KMS-11 (cell line): Measurements from ENCODE around the gene DNPH1.

Experiments used
- H2AFZ ChIP-seq: fragments of 200-600 bp; sonication (generic); 2 replicates; pipeline ENCODE4 v1.6.1; 2016; ENCODE audit warnings: antibody characterized with exemption, mixed run types, low read depth
- H3K27ac ChIP-seq: fragments of 200-600 bp; sonication (generic); 2 replicates; pipeline ENCODE4 v1.6.1; 2016; ENCODE audit warnings: mild to moderate bottlenecking, mixed run types
- H3K27me3 ChIP-seq: fragments of 200-600 bp; sonication (generic); 2 replicates; pipeline ENCODE4 v1.6.1; 2017; ENCODE audit warnings: mild to moderate bottlenecking, low read depth, mixed run types, moderate library complexity; ENCODE audit not compliant: insufficient read depth
- H3K36me3 ChIP-seq: fragments of 200-600 bp; sonication (generic); 2 replicates; pipeline ENCODE4 v1.6.1; 2017; ENCODE audit warnings: mild to moderate bottlenecking, mixed run types; ENCODE audit not compliant: insufficient read depth
- H3K4me1 ChIP-seq: fragments of 200-600 bp; sonication (generic); 2 replicates; pipeline ENCODE4 v1.6.1; 2016; ENCODE audit warnings: mild to moderate bottlenecking, low read depth, mixed run types; ENCODE audit not compliant: poor library complexity, severe bottlenecking
- H3K4me2 ChIP-seq: fragments of 200-600 bp; sonication (generic); 2 replicates; pipeline ENCODE4 v1.7.0; 2016; ENCODE audit warnings: mild to moderate bottlenecking, mixed run types
- H3K4me3 ChIP-seq: fragments of 200-600 bp; sonication (generic); IDR thresholded peaks from 2 replicates; pipeline ENCODE4 v1.6.1; 2017; ENCODE audit warnings: low read depth, low read length, mixed read lengths; ENCODE audit not compliant: insufficient read depth
- H3K79me2 ChIP-seq: fragments of 200-600 bp; sonication (generic); 2 replicates; pipeline ENCODE4 v1.6.1; 2016; ENCODE audit warnings: low read depth, mixed run types; ENCODE audit not compliant: insufficient read depth
- H3K9ac ChIP-seq: fragments of 200-600 bp; sonication (generic); 2 replicates; pipeline ENCODE4 v1.6.1; 2016; ENCODE audit warnings: mild to moderate bottlenecking, mixed run types
- H4K20me1 ChIP-seq: fragments of 200-600 bp; sonication (generic); 2 replicates; pipeline ENCODE4 v1.6.1; 2016; ENCODE audit warnings: mild to moderate bottlenecking, mixed run types; ENCODE audit not compliant: insufficient read depth
- TF ChIP-seq, protein P1 (sequence below): fragments of 200-600 bp; sonication (generic); conservative IDR thresholded peaks from 2 replicates; pipeline ENCODE4 v1.6.1; 2017; ENCODE audit warnings: low read depth, mild to moderate bottlenecking, antibody characterized with exemption, low read length, moderate library complexity, mixed read lengths

Gene DNPH1

DNA sequence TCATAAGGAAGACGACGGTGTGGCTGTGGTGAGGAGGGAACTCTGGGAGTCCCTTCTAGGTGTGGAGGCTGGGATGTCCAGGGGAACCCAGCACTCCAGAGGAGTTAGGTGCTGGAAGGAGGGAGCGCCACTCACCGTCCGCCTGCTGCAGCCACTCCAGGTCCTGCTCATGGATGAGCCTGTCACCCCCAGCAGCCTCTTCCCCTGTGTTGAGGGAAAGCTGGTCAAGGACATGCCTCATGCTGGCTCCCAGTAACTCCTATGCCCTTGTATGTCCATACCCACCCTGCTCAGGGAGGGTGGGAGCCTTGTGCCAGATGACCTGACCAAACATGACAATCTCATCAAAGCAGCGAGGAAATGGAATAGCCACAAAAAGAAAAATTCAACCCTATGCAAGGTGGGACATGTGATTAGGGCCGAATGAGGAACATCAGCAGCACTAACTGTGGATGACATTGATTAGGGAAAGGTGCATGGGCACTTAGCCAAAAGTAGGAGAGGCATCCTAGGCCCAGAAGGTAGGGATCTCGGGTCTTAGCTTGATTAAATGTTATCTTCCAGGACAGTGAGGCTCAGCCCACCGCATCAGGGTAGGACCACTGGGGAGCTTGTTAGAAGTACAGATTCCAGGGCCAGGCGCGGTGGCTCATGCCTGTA is 3.0 kb downstream of the DNPH1 start:
- TF ChIP-seq, protein P1, sequence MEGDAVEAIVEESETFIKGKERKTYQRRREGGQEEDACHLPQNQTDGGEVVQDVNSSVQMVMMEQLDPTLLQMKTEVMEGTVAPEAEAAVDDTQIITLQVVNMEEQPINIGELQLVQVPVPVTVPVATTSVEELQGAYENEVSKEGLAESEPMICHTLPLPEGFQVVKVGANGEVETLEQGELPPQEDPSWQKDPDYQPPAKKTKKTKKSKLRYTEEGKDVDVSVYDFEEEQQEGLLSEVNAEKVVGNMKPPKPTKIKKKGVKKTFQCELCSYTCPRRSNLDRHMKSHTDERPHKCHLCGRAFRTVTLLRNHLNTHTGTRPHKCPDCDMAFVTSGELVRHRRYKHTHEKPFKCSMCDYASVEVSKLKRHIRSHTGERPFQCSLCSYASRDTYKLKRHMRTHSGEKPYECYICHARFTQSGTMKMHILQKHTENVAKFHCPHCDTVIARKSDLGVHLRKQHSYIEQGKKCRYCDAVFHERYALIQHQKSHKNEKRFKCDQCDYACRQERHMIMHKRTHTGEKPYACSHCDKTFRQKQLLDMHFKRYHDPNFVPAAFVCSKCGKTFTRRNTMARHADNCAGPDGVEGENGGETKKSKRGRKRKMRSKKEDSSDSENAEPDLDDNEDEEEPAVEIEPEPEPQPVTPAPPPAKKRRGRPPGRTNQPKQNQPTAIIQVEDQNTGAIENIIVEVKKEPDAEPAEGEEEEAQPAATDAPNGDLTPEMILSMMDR, result no peak

DNA sequence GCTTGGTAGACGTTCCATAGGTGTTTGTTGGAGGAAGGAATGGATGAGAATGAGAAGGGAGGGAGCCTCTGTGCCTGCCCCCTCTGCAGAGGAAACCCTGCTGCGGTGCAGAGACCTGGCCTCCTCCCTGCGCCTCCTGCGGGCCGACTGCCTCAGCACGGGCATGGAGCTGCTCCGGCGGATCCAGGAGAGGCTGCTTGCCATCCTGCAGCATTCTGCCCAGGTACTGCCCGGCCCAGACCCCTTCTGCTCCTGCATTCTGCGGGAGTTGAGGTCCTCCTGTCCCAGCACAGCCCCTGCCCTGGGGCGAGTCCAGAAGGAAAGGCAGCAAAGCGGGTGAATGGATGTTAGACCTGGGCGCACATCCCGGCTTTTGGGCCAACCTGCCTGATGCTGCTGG is 6.1 kb downstream of the DNPH1 start:
- Histone ChIP-seq H3K27ac (no peak overlapping the region), H3K4me2 (no peak overlapping the region), H3K4me1 (peaks cover 30% of the 10 kb centered on the region), H3K79me2 (peaks cover 17% of the 10 kb centered on the region), H3K9ac (no peak overlapping the region), H3K27me3 (no peaks in the 10 kb centered on the region), H4K20me1 (no peaks in the 10 kb centered on the region), H3K36me3 (no peaks in the 10 kb centered on the region), H3K4me3 (no peak overlapping the region), H2AFZ (no peak overlapping the region)
- TF ChIP-seq, protein P1, result no peak

More for the DNA sequence above, 3.0 kb downstream of the DNPH1 start:
- no peak overlapping the region for H3K4me3 ChIP-seq
- no peaks in the 10 kb centered on the region for H3K27me3 ChIP-seq
- peaks cover 23% of the 10 kb centered on the region for H3K79me2 ChIP-seq
- no peaks in the 10 kb centered on the region for H3K36me3 ChIP-seq
- no peak overlapping the region for H3K9ac ChIP-seq
- no peak overlapping the region for H2AFZ ChIP-seq
- no peak overlapping the region for H3K4me2 ChIP-seq
- peaks cover 41% of the 10 kb centered on the region for H3K4me1 ChIP-seq
- no peaks in the 10 kb centered on the region for H4K20me1 ChIP-seq
- H3K27ac ChIP-seq, result no peak overlapping the region

DNA sequence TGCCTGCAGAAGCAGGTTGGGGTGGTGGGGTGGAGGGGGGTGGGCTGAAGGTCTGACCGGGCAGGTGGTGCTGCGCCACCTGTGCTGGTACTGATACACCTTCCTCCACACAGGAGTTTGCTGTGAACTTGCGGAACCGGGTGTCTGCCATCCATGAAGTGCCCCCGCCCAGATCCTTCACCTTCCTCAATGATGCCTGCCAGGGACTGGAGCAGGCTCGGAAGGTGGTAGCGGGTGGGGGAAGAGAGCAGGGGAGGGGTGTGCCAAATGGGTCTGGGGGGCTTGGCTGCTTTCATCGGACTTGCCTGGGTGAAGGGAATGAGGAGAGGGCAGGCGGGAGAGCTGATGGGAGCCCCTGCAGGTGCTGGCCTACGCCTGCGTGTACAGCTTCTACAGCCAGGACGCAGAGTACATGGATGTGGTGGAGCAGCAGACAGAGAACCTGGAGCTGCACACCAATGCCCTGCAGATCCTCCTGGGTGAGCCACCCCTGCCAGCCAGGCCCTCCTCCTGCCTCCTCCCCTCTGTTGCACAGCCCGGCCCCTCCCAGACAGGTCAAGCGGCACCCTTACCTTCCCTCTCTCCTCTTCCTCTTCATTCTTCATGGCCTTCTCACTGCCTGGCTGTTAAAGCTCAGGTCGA is 6.7 kb downstream of the DNPH1 start:
- Histone ChIP-seq H3K79me2 (peaks cover 11% of the 10 kb centered on the region; the same call in 1 of the 2 replicates), H3K9ac (no peak overlapping the region), H3K4me3 (no peak overlapping the region), H3K4me2 (no peak overlapping the region), H3K27me3 (no peaks in the 10 kb centered on the region), H3K36me3 (no peaks in the 10 kb centered on the region), H4K20me1 (no peaks in the 10 kb centered on the region), H2AFZ (no peak overlapping the region), H3K4me1 (peaks cover 23% of the 10 kb centered on the region), H3K27ac (no peak overlapping the region)
- TF ChIP-seq, protein P1, result no peak

DNA sequence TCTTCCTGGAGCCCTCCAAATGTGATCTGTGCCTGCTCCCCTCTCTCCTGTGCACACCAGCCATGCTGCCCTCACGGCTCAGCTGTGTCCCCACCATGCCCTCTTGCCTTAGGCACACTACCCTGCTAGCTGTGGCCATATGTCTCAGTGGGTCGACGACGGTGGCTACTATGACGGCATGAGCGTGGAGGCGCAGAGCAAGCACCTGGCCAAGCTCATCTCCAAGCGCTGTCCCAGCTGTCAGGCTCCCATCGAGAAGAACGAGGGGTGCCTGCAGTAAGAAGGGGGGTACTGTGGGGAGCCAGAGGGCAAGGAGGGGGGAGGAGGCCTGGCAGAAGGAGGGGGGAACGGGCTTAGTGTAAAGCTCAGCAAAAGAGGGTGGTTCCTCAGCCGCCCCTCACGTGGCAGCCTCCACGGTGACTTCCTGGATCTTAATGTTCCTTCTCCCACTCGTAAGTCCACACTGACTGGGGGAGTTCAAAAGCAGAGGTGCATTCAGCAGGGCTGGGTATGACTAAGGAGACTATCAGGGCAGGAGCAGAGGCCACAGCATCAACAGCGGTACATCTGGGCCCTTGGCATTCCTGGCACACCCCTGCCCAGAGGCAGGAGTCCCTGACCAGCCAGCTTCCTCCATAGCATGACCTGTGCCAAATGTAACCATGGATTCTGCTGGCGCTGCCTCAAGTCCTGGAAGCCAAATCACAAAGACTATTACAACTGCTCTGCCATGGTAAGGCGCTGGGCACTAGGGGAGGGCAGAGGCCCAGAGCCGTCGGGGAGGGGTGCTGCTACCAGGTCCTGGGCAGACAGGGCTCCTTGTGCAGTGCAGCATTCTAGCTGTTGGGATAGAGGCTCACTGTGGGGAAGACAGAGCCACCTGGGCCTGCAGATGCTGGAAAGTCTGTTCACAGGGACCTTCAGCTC is 8.0 kb downstream of the DNPH1 start:
- Histone ChIP-seq H3K27me3 (no peaks in the 10 kb centered on the region), H3K9ac (no peak overlapping the region), H3K4me2 (no peak overlapping the region), H2AFZ (no peak overlapping the region), H3K4me3 (no peak overlapping the region), H3K36me3 (no peaks in the 10 kb centered on the region), H3K4me1 (peaks cover 22% of the 10 kb centered on the region), H3K27ac (no peak overlapping the region), H4K20me1 (no peaks in the 10 kb centered on the region), H3K79me2 (no peaks in the 10 kb centered on the region)
- TF ChIP-seq, protein P1, result no peak
